RWPE1 (cell line): ENCODE measurements around the gene KRTAP5-1.
A peak's percentile ranks its signal among the peaks of the same experiment; 100 is the strongest.
"Not testable (repeated sequence)": the region's sequence is repeated elsewhere in the genome, so short reads cannot be mapped to it uniquely, and the experiment has no call there.

Source experiments
- CTCF ChIA-PET: fragments of 350-600 bp; sonication (Branson Sonifier 250); formaldehyde crosslinking; extraction: SDS; loops from one replicate; lab custom pipeline; 2021; lab: Yijun Ruan, JAX
- POLR2A ChIA-PET: fragments of 400-600 bp; formaldehyde crosslinking; extraction: SDS; loops from one replicate; lab custom pipeline; 2020; ENCODE audit warnings: antibody characterized with exemption; ENCODE audit not compliant: low non-redundant PET; lab: Yijun Ruan, JAX
- DNase-seq: peaks from one replicate; pipeline ENCODE4 v3.0.0; 2012; ENCODE audit warnings: low spot score
- H3K27ac ChIP-seq: fragments of 450-650 bp; 2 replicates; pipeline ENCODE4 v1.5.1; 2017
- CTCF ChIP-seq: fragments of 450-650 bp; conservative IDR thresholded peaks from 2 replicates; pipeline ENCODE4 v1.5.1; 2017; ENCODE audit warnings: low read depth, mild to moderate bottlenecking

KRTAP5-1 gene

GRCh38 chr11:1592628-1593027, 7.5 kb upstream of the KRTAP5-1 start:
- POLR2A ChIA-PET = no interaction called here
- no peak for TF ChIP-seq CTCF
- CTCF ChIA-PET = interaction anchor here (0.6 to 0.7 kb wide), 2 partner anchors 284 to 321 kb away, joined by 4 to 6 read pairs; no protein-coding TSS in a partner anchor
- no peak for DNase-seq
- no peak overlapping the region for H3K27ac ChIP-seq

GRCh38 chr11:1589996-1590395, 4.9 kb upstream of the KRTAP5-1 start:
- TF ChIP-seq CTCF = no peak
- no peak overlapping the region for H3K27ac ChIP-seq
- CTCF ChIA-PET = interaction anchor here (0.7 kb wide), 2 partner anchors 9 to 63 kb away, joined by 3 read pairs; no protein-coding TSS in a partner anchor
- POLR2A ChIA-PET = no interaction called here
- no peak for DNase-seq

- POLR2A ChIA-PET, H3K27ac ChIP-seq: not testable (repeated sequence)
- CTCF ChIA-PET = interaction anchor here (0.7 to 2.3 kb wide), 5 partner anchors 10 to 63 kb away, joined by 3 to 12 read pairs (median 3); no protein-coding TSS in a partner anchor
- DNase-seq = peak; percentile 48
Measured at GRCh38 chr11:1589191-1589963, 4.3 kb upstream of the KRTAP5-1 start.

- DNase-seq = no peak
- ChIA-PET CTCF (no interaction called here), POLR2A (no interaction called here)
- no peak overlapping the region for H3K27ac ChIP-seq
- TF ChIP-seq CTCF = no peak
Measured at GRCh38 chr11:1586699-1587098, 1.6 kb upstream of the KRTAP5-1 start.

GRCh38 chr11:1582909-1583308, 2.2 kb downstream of the KRTAP5-1 start:
- DNase-seq, POLR2A ChIA-PET, H3K27ac ChIP-seq, CTCF ChIA-PET: not testable (repeated sequence)

- ChIA-PET CTCF (interaction anchor here (0.6 kb wide), 1 partner anchor 562 kb away, joined by 3 read pairs; no protein-coding TSS in a partner anchor), POLR2A (no interaction called here)
- DNase-seq = no peak
- no peak for TF ChIP-seq CTCF
- no peak overlapping the region for H3K27ac ChIP-seq
Measured at GRCh38 chr11:1581976-1582375, 3.1 kb downstream of the KRTAP5-1 start.

- CTCF ChIA-PET = interaction anchor here (0.6 to 1.8 kb wide), 4 partner anchors 19 to 50 kb away, joined by 4 to 5 read pairs (median 5); no protein-coding TSS in a partner anchor
- DNase-seq = no peak
- POLR2A ChIA-PET = no interaction called here
- no peak overlapping the region for H3K27ac ChIP-seq
- no peak for TF ChIP-seq CTCF
Measured at GRCh38 chr11:1576825-1577224, 8.3 kb downstream of the KRTAP5-1 start.

GRCh38 chr11:1575756-1576155, 9.3 kb downstream of the KRTAP5-1 start:
- DNase-seq, H3K27ac ChIP-seq, POLR2A ChIA-PET: not testable (repeated sequence)
- CTCF ChIA-PET = interaction anchor here (0.6 to 3.0 kb wide), 7 partner anchors 13 to 845 kb away, joined by 3 to 78 read pairs (median 3); no protein-coding TSS in a partner anchor
